SK-N-SH (cell line): ENCODE measurements around the gene CBR1. TPM values are rescaled to one million over a fixed set of nuclear protein-coding genes. Genes with fewer than 3 reads are reported as not detected.

Source experiments
- CTCF ChIA-PET: fragments of 300-600, 350-600 bp; formaldehyde crosslinking; extraction: SDS; loops from one replicate; lab custom pipeline; 2021; lab: Yijun Ruan, JAX
- POLR2A ChIA-PET: fragments of 350-600 bp; sonication (Branson Sonifier 250); formaldehyde crosslinking; extraction: SDS; loops from one replicate; lab custom pipeline; 2020; ENCODE audit warnings: antibody characterized with exemption, inconsistent platforms; lab: Yijun Ruan, JAX
- DNase-seq: peaks from one replicate; pipeline ENCODE4 v3.0.0; 2012
- H2AFZ ChIP-seq: fragments of 200-600 bp; sonication (generic); 2 replicates; pipeline ENCODE4 v1.8.1; 2016; ENCODE audit warnings: antibody characterized with exemption, mild to moderate bottlenecking, low read depth
- H3F3A ChIP-seq: fragments of 200-600 bp; sonication (generic); replicated peaks from 2 replicates; pipeline ENCODE3; 2016; ENCODE audit warnings: antibody characterized with exemption, mild to moderate bottlenecking; ENCODE audit not compliant: insufficient read depth
- H3K27ac ChIP-seq, 2 experiments: fragments of 200-500 bp in 1 of 2; fragments of 200-600 bp in 1 of 2; sonication (Bioruptor generic) in 1 of 2; sonication (generic), shearing (Covaris generic) in 1 of 2; 2 replicates each; pipeline versions ENCODE4 v1.5.1 to v1.6.1; 2014 to 2016; ENCODE audit warnings: low read depth in 2 of 2, inconsistent platforms in 1 of 2, low read length in 1 of 2, mild to moderate bottlenecking in 1 of 2, mixed read lengths in 1 of 2
- H3K27me3 ChIP-seq: fragments of 200-600 bp; sonication (generic), shearing (Covaris generic); 2 replicates; pipeline ENCODE4 v1.6.1; 2016; ENCODE audit warnings: mixed run types; ENCODE audit not compliant: insufficient read depth
- H3K36me3 ChIP-seq, 2 experiments: fragments of 200-500 bp in 1 of 2; fragments of 200-600 bp in 1 of 2; sonication (Bioruptor generic) in 1 of 2; sonication (generic) in 1 of 2; replicated peaks in 1 of 2; 2 replicates each; pipeline versions ENCODE3 to v1.5.1; 2014 to 2016; ENCODE audit warnings: low read length in 1 of 2, mild to moderate bottlenecking in 1 of 2; ENCODE audit not compliant: insufficient read depth in 2 of 2, control insufficient read depth in 1 of 2
- H3K4me1 ChIP-seq, 2 experiments: fragments of 200-500 bp in 1 of 2; fragments of 200-600 bp in 1 of 2; sonication (Bioruptor generic) in 1 of 2; sonication (generic), shearing (Covaris generic) in 1 of 2; 2 replicates each; pipeline versions ENCODE4 v1.5.1 to v1.6.1; 2014 to 2016; ENCODE audit warnings: low read depth in 1 of 2, low read length in 1 of 2, mixed run types in 1 of 2; ENCODE audit not compliant: insufficient read depth in 2 of 2, control insufficient read depth in 1 of 2
- H3K4me2 ChIP-seq: fragments of 200-600 bp; sonication (generic), shearing (Covaris generic); 2 replicates; pipeline ENCODE4 v1.6.1; 2017; ENCODE audit warnings: mixed run types
- H3K4me3 ChIP-seq, 2 experiments: fragments of 200-500 bp in 1 of 2; fragments of 200-600 bp in 1 of 2; sonication (Bioruptor generic) in 1 of 2; sonication (generic), shearing (Covaris generic) in 1 of 2; 2 replicates each; pipeline versions ENCODE4 v1.5.1 to v1.8.1; 2014 to 2016; ENCODE audit warnings: low read depth in 2 of 2, inconsistent platforms in 1 of 2, low read length in 1 of 2, mild to moderate bottlenecking in 1 of 2, mixed read lengths in 1 of 2, moderate library complexity in 1 of 2
- H3K79me2 ChIP-seq: fragments of 200-600 bp; sonication (generic); 2 replicates; pipeline ENCODE4 v1.8.1; 2017; ENCODE audit warnings: mild to moderate bottlenecking; ENCODE audit not compliant: insufficient read depth
- H3K9ac ChIP-seq: fragments of 200-600 bp; sonication (generic); 2 replicates; pipeline ENCODE4 v1.6.1; 2017; ENCODE audit warnings: mixed run types
- H3K9me2 ChIP-seq: fragments of 200-600 bp; sonication (generic); 2 replicates; pipeline ENCODE4 v1.6.1; 2017; ENCODE audit warnings: mixed run types
- H3K9me3 ChIP-seq: fragments of 200-600 bp; sonication (generic); 2 replicates; pipeline ENCODE4 v1.6.1; 2017; ENCODE audit warnings: mixed run types, mild to moderate bottlenecking, moderate library complexity
- H4K20me1 ChIP-seq: fragments of 200-600 bp; sonication (generic); 2 replicates; pipeline ENCODE4 v1.6.1; 2017; ENCODE audit warnings: mild to moderate bottlenecking, mixed run types; ENCODE audit not compliant: insufficient read depth
- EZH2phosphoT487 ChIP-seq: fragments of 200-600 bp; sonication (generic); IDR thresholded peaks from 2 replicates; pipeline ENCODE4 v1.6.1; 2017; ENCODE audit warnings: low read depth, mixed run types, mild to moderate bottlenecking, antibody characterized with exemption, moderate library complexity, borderline replicate concordance
- FOSL2 ChIP-seq: IDR thresholded peaks from 2 replicates; pipeline ENCODE4 v1.4.0; 2012; ENCODE audit warnings: low read depth, mild to moderate bottlenecking, moderate library complexity, borderline replicate concordance
- FOXJ3 ChIP-seq: sonication (generic); formaldehyde crosslinking; IDR thresholded peaks from 2 replicates; pipeline ENCODE4 v1.5.1; 2020; ENCODE audit warnings: mild to moderate bottlenecking, missing genetic modification reagents
- FOXM1 ChIP-seq: IDR thresholded peaks from 2 replicates; pipeline ENCODE4 v1.4.0; 2012; ENCODE audit warnings: low read depth, mild to moderate bottlenecking
- GATA2 ChIP-seq: sonication (generic); formaldehyde crosslinking; IDR thresholded peaks from 2 replicates; pipeline ENCODE4 v1.5.0; 2020; ENCODE audit warnings: mild to moderate bottlenecking, missing genetic modification reagents
- NFIC ChIP-seq: IDR thresholded peaks from 2 replicates; pipeline ENCODE4 v1.4.0; 2012; ENCODE audit warnings: borderline replicate concordance
- NRF1 ChIP-seq: IDR thresholded peaks from 2 replicates; pipeline ENCODE4 v1.6.1; 2012; ENCODE audit warnings: low read depth, mild to moderate bottlenecking, low read length
- POLR2AphosphoS5 ChIP-seq: IDR thresholded peaks from 2 replicates; pipeline ENCODE4 v1.6.1; 2012; ENCODE audit warnings: low read depth, low read length
- RCOR1 ChIP-seq: fragments of 150-350 bp; IDR thresholded peaks from 2 replicates; pipeline ENCODE4 v1.6.1; 2017; ENCODE audit warnings: antibody characterized with exemption, low read length
- RFX5 ChIP-seq: IDR thresholded peaks from 2 replicates; pipeline ENCODE4 v1.6.1; 2012; ENCODE audit warnings: mild to moderate bottlenecking, improper control_type of control experiment, low read length
- SMC3 ChIP-seq: IDR thresholded peaks from 2 replicates; pipeline ENCODE4 v1.6.1; 2012; ENCODE audit warnings: low read depth, low read length, improper control_type of control experiment
- TAF1 ChIP-seq: IDR thresholded peaks from 2 replicates; pipeline ENCODE4 v1.6.1; 2012; ENCODE audit warnings: low read depth, mild to moderate bottlenecking, low read length, moderate library complexity, borderline replicate concordance
- TEAD4 ChIP-seq: IDR thresholded peaks from 2 replicates; pipeline ENCODE4 v1.4.0; 2012; ENCODE audit warnings: mild to moderate bottlenecking, borderline replicate concordance; ENCODE audit not compliant: insufficient read depth
- YY1 ChIP-seq: IDR thresholded peaks from 2 replicates; pipeline ENCODE4 v1.4.0; 2012; ENCODE audit warnings: low read depth, mild to moderate bottlenecking
- WGBS: methylation state at CpG from one replicate; pipeline ENCODE4 v1.1.6; 2017; ENCODE audit warnings: low lambda C conversion rate; 5-methylcytosine and 5-hydroxymethylcytosine counted together
- polyA plus RNA-seq, 3 experiments: library from polyadenylated mRNA; depleted of rRNA; stranded (reverse); fragments of >200 nt; gene quantifications; 2 replicates each; pipeline ENCODE4 v1.2.3, GENCODE V29; 2012
- TF ChIP-seq, protein P1 (sequence below): fragments of 150-350 bp; IDR thresholded peaks from 2 replicates; pipeline ENCODE4 v1.6.1; 2017; ENCODE audit warnings: antibody characterized with exemption, low read length, low read depth, borderline replicate concordance
- TF ChIP-seq, protein P2 (sequence below): IDR thresholded peaks from 2 replicates; pipeline ENCODE4 v1.4.0; 2012; ENCODE audit warnings: low read depth
- TF ChIP-seq, protein P3 (sequence below): IDR thresholded peaks from 2 replicates; pipeline ENCODE4; 2012
- TF ChIP-seq, protein P4 (sequence below): IDR thresholded peaks from 2 replicates; pipeline ENCODE4 v1.4.0; 2012; ENCODE audit warnings: low read depth, borderline replicate concordance

CBR1 gene
- polyA plus RNA-seq, 1 of the 3 experiments (the other 2 are of a cell fraction), result 136 TPM

DNA sequence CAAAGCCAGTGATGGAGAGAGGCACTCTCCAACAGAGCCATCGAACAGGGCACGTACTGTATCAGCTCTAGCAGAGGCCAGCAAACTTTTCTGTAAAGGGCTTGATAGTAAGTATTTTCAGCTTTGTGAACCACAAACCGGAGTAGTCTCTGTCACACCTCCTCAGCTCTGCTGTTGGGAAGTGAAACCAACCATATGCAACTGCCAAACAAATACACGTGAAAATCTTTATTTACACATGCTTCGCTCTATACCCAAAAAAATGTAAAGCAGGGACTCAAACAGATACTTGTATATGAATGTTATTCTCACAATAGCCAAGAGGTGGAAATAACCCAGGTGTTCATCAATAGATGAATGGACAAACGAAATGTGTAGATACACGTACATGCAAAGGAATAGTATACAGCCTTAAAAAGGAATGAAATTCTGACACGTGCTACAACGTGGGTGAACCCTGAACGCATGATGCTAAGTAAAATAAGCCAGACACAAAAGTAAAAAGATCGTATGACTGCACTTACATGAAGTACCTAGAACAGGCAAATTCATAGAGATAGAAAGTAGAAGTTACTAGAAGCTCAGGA lies 48.5 kb upstream of the CBR1 start (continued):
- TF ChIP-seq, protein P1, sequence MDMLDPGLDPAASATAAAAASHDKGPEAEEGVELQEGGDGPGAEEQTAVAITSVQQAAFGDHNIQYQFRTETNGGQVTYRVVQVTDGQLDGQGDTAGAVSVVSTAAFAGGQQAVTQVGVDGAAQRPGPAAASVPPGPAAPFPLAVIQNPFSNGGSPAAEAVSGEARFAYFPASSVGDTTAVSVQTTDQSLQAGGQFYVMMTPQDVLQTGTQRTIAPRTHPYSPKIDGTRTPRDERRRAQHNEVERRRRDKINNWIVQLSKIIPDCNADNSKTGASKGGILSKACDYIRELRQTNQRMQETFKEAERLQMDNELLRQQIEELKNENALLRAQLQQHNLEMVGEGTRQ, result no peak

DNA sequence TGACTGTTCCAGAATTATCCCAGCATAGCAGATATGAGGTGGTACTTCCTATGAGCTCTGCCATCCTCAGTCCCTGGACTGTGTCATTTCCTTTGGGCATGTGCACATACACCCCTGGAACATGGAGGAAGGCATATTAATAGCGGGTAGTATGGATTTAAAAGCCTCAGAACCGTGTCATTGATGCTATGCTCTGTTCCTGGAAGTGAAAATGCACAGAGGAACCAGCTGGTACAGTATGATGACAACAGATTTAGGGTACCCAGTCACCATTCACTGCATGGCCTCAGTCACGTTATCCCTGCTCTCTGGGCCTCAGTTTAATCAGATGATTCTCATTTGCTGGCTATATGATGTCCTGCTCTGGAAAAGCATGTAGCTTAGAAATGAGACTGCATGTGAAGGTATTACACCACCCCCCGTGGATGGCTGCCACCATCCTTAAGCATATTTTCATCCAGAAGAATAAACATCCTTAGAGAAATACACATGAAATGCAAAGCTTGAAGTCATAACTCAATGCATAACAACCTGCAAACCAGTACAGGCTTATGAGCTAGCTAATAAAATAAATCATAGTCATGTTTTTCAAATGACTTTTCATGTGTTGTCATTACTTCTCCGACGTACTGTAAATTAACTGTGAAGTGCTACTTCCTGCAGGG lies 47.3 kb upstream of the CBR1 start:
- Histone ChIP-seq H3K9me2 (no peaks in the 10 kb centered on the region), H3K4me1 (peaks cover 0 to 9% of the 10 kb centered on the region in 2 experiments; a peak in 2 of 4 replicates), H3K9ac (no peak overlapping the region), H4K20me1 (no peaks in the 10 kb centered on the region), H3F3A (no peaks in the 10 kb centered on the region), H2AFZ (0 out of 2 replicates have a peak overlapping the region, but pooled peaks have one; percentile 32), H3K79me2 (no peaks in the 10 kb centered on the region), H3K4me3 (no peak overlapping the region), H3K27me3 (no peaks in the 10 kb centered on the region; the same call in 1 of the 2 replicates), H3K36me3 (no peaks in the 10 kb centered on the region), H3K9me3 (no peaks in the 10 kb centered on the region), H3K4me2 (no peak overlapping the region), H3K27ac (peak overlapping the region in 1 of 2 experiments; percentile 80; a peak in 2 of 4 replicates)
- no peak for TF ChIP-seq TAF1
- no peak for TF ChIP-seq POLR2AphosphoS5
- no peak for TF ChIP-seq FOSL2
- no peak for TF ChIP-seq RCOR1
- no peak for TF ChIP-seq TEAD4
- no peak for TF ChIP-seq NRF1
- no peak for TF ChIP-seq YY1
- TF ChIP-seq, protein P2, sequence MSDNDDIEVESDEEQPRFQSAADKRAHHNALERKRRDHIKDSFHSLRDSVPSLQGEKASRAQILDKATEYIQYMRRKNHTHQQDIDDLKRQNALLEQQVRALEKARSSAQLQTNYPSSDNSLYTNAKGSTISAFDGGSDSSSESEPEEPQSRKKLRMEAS, result no peak
- TF ChIP-seq SMC3, result no peak
- TF ChIP-seq, protein P3, sequence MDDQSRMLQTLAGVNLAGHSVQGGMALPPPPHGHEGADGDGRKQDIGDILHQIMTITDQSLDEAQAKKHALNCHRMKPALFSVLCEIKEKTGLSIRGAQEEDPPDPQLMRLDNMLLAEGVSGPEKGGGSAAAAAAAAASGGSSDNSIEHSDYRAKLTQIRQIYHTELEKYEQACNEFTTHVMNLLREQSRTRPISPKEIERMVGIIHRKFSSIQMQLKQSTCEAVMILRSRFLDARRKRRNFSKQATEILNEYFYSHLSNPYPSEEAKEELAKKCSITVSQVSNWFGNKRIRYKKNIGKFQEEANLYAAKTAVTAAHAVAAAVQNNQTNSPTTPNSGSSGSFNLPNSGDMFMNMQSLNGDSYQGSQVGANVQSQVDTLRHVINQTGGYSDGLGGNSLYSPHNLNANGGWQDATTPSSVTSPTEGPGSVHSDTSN, result no peak
- TF ChIP-seq EZH2phosphoT487, result no peak
- TF ChIP-seq FOXM1, result no peak
- TF ChIP-seq RFX5, result no peak
- TF ChIP-seq GATA2 (CRISPR knock-in tag), result no peak
- TF ChIP-seq, protein P4, sequence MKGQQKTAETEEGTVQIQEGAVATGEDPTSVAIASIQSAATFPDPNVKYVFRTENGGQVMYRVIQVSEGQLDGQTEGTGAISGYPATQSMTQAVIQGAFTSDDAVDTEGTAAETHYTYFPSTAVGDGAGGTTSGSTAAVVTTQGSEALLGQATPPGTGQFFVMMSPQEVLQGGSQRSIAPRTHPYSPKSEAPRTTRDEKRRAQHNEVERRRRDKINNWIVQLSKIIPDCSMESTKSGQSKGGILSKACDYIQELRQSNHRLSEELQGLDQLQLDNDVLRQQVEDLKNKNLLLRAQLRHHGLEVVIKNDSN, result no peak
- no peak for TF ChIP-seq NFIC
- no peak for TF ChIP-seq FOXJ3 (CRISPR knock-in tag)
- WGBS, result 60% methylated on average over 6 of the region's 6 CpGs
- CTCF ChIA-PET, result interaction anchor here (0.9 to 2.8 kb wide), 7 partner anchors 13 to 1334 kb away, joined by 3 to 8 read pairs (median 5); no protein-coding TSS in a partner anchor
- POLR2A ChIA-PET, result no interaction called here
- no peak for DNase-seq
